ENCODE measurements around the gene CPZ.

DNA sequence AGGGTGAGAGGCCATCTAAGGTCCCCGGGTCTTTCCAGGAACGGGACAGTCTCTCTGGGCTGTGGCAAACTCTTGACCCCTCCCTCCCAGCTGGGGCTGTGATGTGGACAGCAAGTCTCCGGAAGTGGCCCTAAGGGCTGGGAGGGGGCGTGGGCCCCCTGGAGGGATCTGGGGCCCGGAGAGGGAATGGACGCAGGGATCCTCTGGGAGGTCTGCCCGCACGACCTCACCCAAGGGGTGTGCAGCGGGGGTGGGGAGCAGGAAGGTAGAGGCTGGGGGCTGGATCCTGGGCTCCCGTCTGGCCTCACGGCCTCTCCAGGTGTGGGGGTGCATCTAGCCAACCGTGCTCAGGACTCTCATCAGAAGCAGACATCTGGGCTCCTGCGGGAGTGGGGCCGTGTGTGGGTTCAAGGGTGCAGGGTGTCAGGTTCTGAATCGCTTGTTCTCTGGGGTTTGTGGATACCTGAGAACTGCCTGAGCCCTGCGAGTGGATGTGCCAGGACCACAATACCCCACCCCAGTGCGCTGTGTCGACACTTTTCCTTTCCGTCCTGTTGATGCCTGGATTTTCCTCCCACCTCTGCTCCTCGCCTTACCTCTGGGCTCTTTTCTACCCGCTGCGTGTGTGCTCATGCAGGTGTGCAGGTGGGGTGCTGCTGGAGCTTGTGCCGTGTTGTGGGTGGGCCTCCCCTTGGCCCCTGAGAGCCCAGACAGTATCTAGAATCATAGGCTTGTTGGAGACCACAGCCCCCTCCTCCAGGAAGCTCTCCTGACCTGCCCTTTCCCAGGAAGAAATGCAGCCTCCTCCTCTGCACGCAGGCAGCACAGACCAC is 915 bp downstream of the CPZ start:
- TF ChIP-seq CTCF (IDR thresholded peaks at IDR 0.05), result no peak
- TF ChIP-seq POLR2AphosphoS5 (IDR thresholded peaks at IDR 0.05), result no peak

All from breast epithelium (tissue), 3 donors.